Astrocyte (in vitro differentiated cells and primary cell): Measurements from ENCODE around the gene PUS10.

Source experiments
- CTCF ChIP-seq: IDR thresholded peaks from 2 replicates; pipeline ENCODE4 v1.5.1; 2011; ENCODE audit warnings: low read depth, mild to moderate bottlenecking, inconsistent platforms, low read length, moderate library complexity; ENCODE audit not compliant: insufficient read depth
- EZH2 ChIP-seq: IDR thresholded peaks from 2 replicates; pipeline ENCODE4 v1.6.1; 2012; ENCODE audit warnings: mild to moderate bottlenecking, low read length, inconsistent platforms; ENCODE audit not compliant: insufficient read depth

- no peak for TF ChIP-seq CTCF
- TF ChIP-seq EZH2, result no peak
Measured at GRCh38 chr2:60992985-60993392, 25.1 kb downstream of the PUS10 start.
